H1 (cell line): ENCODE results near the gene INVS. TPM values are rescaled to one million over a fixed set of nuclear protein-coding genes. Genes with fewer than 3 reads are reported as not detected.

Source experiments
- CTCF ChIA-PET: fragments of 300-600 bp; sonication (Branson Sonifier 250); formaldehyde crosslinking; loops from one replicate; lab custom pipeline; 2021; ENCODE audit not compliant: partially characterized antibody; lab: Charles Lee
- POLR2A ChIA-PET: fragments of 300-600 bp; sonication (Branson Sonifier 250); formaldehyde crosslinking; loops from one replicate; lab custom pipeline; 2021; ENCODE audit warnings: inconsistent platforms; ENCODE audit not compliant: partially characterized antibody; lab: Charles Lee
- DNase-seq, 2 experiments: peaks; one replicate each; pipeline versions ENCODE4 v3.0.0 to v3.0.0-alpha.2; 2010 to 2022; ENCODE audit warnings: low spot score in 2 of 2, low read depth in 1 of 2, mixed read lengths in 1 of 2
- FAIRE-seq: peaks from 2 replicates; lab custom pipeline; 2011; peaks lifted over from hg19 to GRCh38; lab: Jason Lieb, UNC
- H2AFZ ChIP-seq: 2 replicates; pipeline ENCODE4 v1.8.1; 2012; ENCODE audit warnings: low read length, inconsistent platforms
- H2AK5ac ChIP-seq: 2 replicates; pipeline ENCODE4 v1.6.1; 2013; ENCODE audit warnings: low read depth, low read length
- H2BK120ac ChIP-seq: replicated peaks from 2 replicates; pipeline ENCODE3; 2013; ENCODE audit warnings: low read depth, low read length, inconsistent platforms
- H2BK12ac ChIP-seq: 2 replicates; pipeline ENCODE4 v1.6.1; 2013; ENCODE audit warnings: low read depth, low read length
- H2BK15ac ChIP-seq: 2 replicates; pipeline ENCODE4 v1.6.1; 2013; ENCODE audit warnings: low read length
- H2BK20ac ChIP-seq: 2 replicates; pipeline ENCODE4 v1.6.1; 2013; ENCODE audit warnings: low read length
- H2BK5ac ChIP-seq: 2 replicates; pipeline ENCODE4 v1.6.1; 2013; ENCODE audit warnings: low read depth, low read length
- H3K14ac ChIP-seq: 2 replicates; pipeline ENCODE4 v1.6.1; 2013; ENCODE audit warnings: inconsistent platforms; ENCODE audit not compliant: insufficient read length
- H3K18ac ChIP-seq: 2 replicates; pipeline ENCODE4 v1.6.1; 2013; ENCODE audit warnings: low read length; ENCODE audit errors: extremely low read depth
- H3K23ac ChIP-seq: 2 replicates; pipeline ENCODE4 v1.6.1; 2013; ENCODE audit warnings: inconsistent platforms; ENCODE audit not compliant: insufficient read length
- H3K23me2 ChIP-seq: 2 replicates; pipeline ENCODE4 v1.6.1; 2013; ENCODE audit warnings: low read depth, low read length
- H3K27ac ChIP-seq: 2 replicates; pipeline ENCODE4 v1.6.1; 2011; ENCODE audit warnings: low read depth, low read length, inconsistent platforms
- H3K27me3 ChIP-seq, 4 experiments: replicated peaks in 1 of 4; 1 replicate in 1 of 4; 2 replicates in 3 of 4; pipeline versions ENCODE4 v1.6.1 to v1.8.1; 2011 to 2013; ENCODE audit warnings: low read length in 3 of 4, mild to moderate bottlenecking in 3 of 4, inconsistent platforms in 2 of 4, mixed read lengths in 2 of 4, moderate library complexity in 1 of 4; ENCODE audit not compliant: control insufficient read depth in 3 of 4, insufficient read depth in 3 of 4; ENCODE audit errors: extremely low read depth in 1 of 4
- H3K36me3 ChIP-seq, 4 experiments: 2 replicates each; pipeline versions ENCODE4 v1.6.1 to v1.8.1; 2011 to 2013; ENCODE audit warnings: mild to moderate bottlenecking in 4 of 4, low read length in 3 of 4, moderate library complexity in 2 of 4, control low read depth in 1 of 4, inconsistent platforms in 1 of 4; ENCODE audit not compliant: insufficient read depth in 4 of 4, control insufficient read depth in 2 of 4
- H3K4ac ChIP-seq: replicated peaks from 2 replicates; pipeline ENCODE3; 2013; ENCODE audit warnings: low read length, low read depth, mixed read lengths, inconsistent platforms; ENCODE audit not compliant: insufficient read length
- H3K4me1 ChIP-seq, 4 experiments: replicated peaks in 1 of 4; 1 replicate in 1 of 4; 2 replicates in 3 of 4; pipeline versions ENCODE4 v1.6.1 to v1.8.1; 2011 to 2013; ENCODE audit warnings: low read length in 3 of 4, inconsistent platforms in 2 of 4, mixed read lengths in 1 of 4; ENCODE audit not compliant: insufficient read depth in 4 of 4, control insufficient read depth in 3 of 4
- H3K4me2 ChIP-seq, 2 experiments: 2 replicates each; pipeline versions ENCODE4 v1.6.1 to v1.8.1; 2011 to 2013; ENCODE audit warnings: low read depth in 2 of 2, low read length in 2 of 2, control low read depth in 1 of 2, inconsistent platforms in 1 of 2, mild to moderate bottlenecking in 1 of 2; ENCODE audit not compliant: insufficient read depth in 1 of 2
- H3K4me3 ChIP-seq, 4 experiments: fragments of 200-600, 300-600 bp in 1 of 4; sonication (generic), shearing (Covaris generic), sonication (Bioruptor Twin) in 1 of 4; 2 replicates each; pipeline versions ENCODE4 v1.5.1 to v1.8.1; 2011 to 2016; ENCODE audit warnings: low read length in 4 of 4, low read depth in 3 of 4, control low read depth in 2 of 4, inconsistent platforms in 2 of 4, mild to moderate bottlenecking in 2 of 4, mixed read lengths in 1 of 4, moderate library complexity in 1 of 4; ENCODE audit not compliant: insufficient read depth in 2 of 4; ENCODE audit errors: extremely low read depth in 1 of 4
- H3K56ac ChIP-seq: replicated peaks from 2 replicates; pipeline ENCODE3; 2013; ENCODE audit warnings: low read depth, mild to moderate bottlenecking, mixed read lengths, low read length, inconsistent platforms; ENCODE audit not compliant: insufficient read length
- H3K79me1 ChIP-seq: 2 replicates; pipeline ENCODE4 v1.6.1; 2013; ENCODE audit warnings: low read depth, low read length, control low read depth
- H3K79me2 ChIP-seq, 2 experiments: 2 replicates each; pipeline versions ENCODE4 v1.6.1 to v1.8.1; 2012 to 2013; ENCODE audit warnings: low read length in 2 of 2, mild to moderate bottlenecking in 2 of 2, inconsistent platforms in 1 of 2; ENCODE audit not compliant: insufficient read depth in 2 of 2, control insufficient read depth in 1 of 2
- H3K9ac ChIP-seq, 4 experiments: replicated peaks in 1 of 4; 1 replicate in 1 of 4; 2 replicates in 3 of 4; pipeline versions ENCODE4 v1.6.1 to v1.8.1; 2011 to 2013; ENCODE audit warnings: low read depth in 3 of 4, low read length in 3 of 4, control low read depth in 2 of 4, mild to moderate bottlenecking in 2 of 4, moderate library complexity in 2 of 4, inconsistent platforms in 1 of 4; ENCODE audit errors: extremely low read depth in 1 of 4
- H3K9me3 ChIP-seq, 2 experiments: 2 replicates each; pipeline versions ENCODE4 v1.6.1 to v1.8.1; 2012 to 2013; ENCODE audit warnings: mild to moderate bottlenecking in 2 of 2, moderate library complexity in 2 of 2, control low read depth in 1 of 2, inconsistent platforms in 1 of 2, low read depth in 1 of 2, low read length in 1 of 2, mixed read lengths in 1 of 2; ENCODE audit not compliant: insufficient read depth in 2 of 2
- H4K20me1 ChIP-seq, 2 experiments: replicated peaks in 1 of 2; 2 replicates each; pipeline versions ENCODE3 to v1.8.1; 2011 to 2013; ENCODE audit warnings: inconsistent platforms in 2 of 2, low read length in 2 of 2, mild to moderate bottlenecking in 1 of 2; ENCODE audit not compliant: insufficient read depth in 2 of 2, control insufficient read depth in 1 of 2
- H4K5ac ChIP-seq: 2 replicates; pipeline ENCODE4 v1.6.1; 2013; ENCODE audit warnings: low read length, low read depth, mixed read lengths, inconsistent platforms; ENCODE audit not compliant: insufficient read length
- H4K8ac ChIP-seq: 2 replicates; pipeline ENCODE4 v1.8.0; 2013; ENCODE audit warnings: mild to moderate bottlenecking, moderate library complexity, low read length, inconsistent platforms; ENCODE audit not compliant: insufficient read depth; ENCODE audit errors: extremely low read depth
- H4K91ac ChIP-seq: replicated peaks from 2 replicates; pipeline ENCODE3; 2013; ENCODE audit warnings: low read length, mixed read lengths, inconsistent platforms; ENCODE audit not compliant: insufficient read length
- ATF2 ChIP-seq: IDR thresholded peaks from 2 replicates; pipeline ENCODE4 v1.6.1; 2012; ENCODE audit warnings: low read length, inconsistent platforms
- CTBP2 ChIP-seq: IDR thresholded peaks from 2 replicates; pipeline ENCODE4 v1.7.0; 2011; ENCODE audit warnings: borderline replicate concordance, mild to moderate bottlenecking, moderate library complexity, mixed read lengths, low read length; ENCODE audit not compliant: insufficient read depth, insufficient read length
- HDAC2 ChIP-seq, 2 experiments: fragments of 300-600 bp in 1 of 2; sonication (generic) in 1 of 2; IDR thresholded peaks; 2 replicates each; pipeline ENCODE4 v1.6.1; 2011 to 2012; ENCODE audit warnings: low read depth in 2 of 2, low read length in 2 of 2, mild to moderate bottlenecking in 2 of 2, moderate library complexity in 2 of 2, borderline replicate concordance in 1 of 2, inconsistent platforms in 1 of 2
- JUN ChIP-seq: IDR thresholded peaks from 2 replicates; pipeline ENCODE4 v1.6.1; 2011; ENCODE audit warnings: low read depth, mild to moderate bottlenecking, improper control_type of control experiment, low read length
- MAX ChIP-seq: IDR thresholded peaks from 2 replicates; pipeline ENCODE4 v1.6.1; 2012; ENCODE audit warnings: inconsistent platforms
- RBBP5 ChIP-seq: IDR thresholded peaks from 2 replicates; pipeline ENCODE4 v1.7.1; 2012; ENCODE audit warnings: low read depth, mild to moderate bottlenecking, inconsistent platforms, low read length, moderate library complexity, borderline replicate concordance
- SP1 ChIP-seq: IDR thresholded peaks from 2 replicates; pipeline ENCODE4 v1.6.1; 2011; ENCODE audit warnings: low read depth, low read length
- TEAD4 ChIP-seq: IDR thresholded peaks from 2 replicates; pipeline ENCODE4 v1.6.1; 2012; ENCODE audit warnings: low read depth, low read length, inconsistent platforms, mixed read lengths
- WGBS, 2 experiments: shearing (Covaris generic) in 1 of 2; methylation state at CpG; one replicate each; pipeline versions ENCODE4 v1.1.6 to v1.1.7; 2013 to 2015; ENCODE audit warnings: low lambda C conversion rate in 2 of 2, mixed read lengths in 2 of 2, inconsistent platforms in 1 of 2, low coverage in 1 of 2, missing lambda C conversion rate in 1 of 2; ENCODE audit not compliant: insufficient replicate concordance in 2 of 2, insufficient coverage in 1 of 2, insufficient read length in 1 of 2; ENCODE audit errors: extremely low coverage in 1 of 2, missing lambda C conversion rate in 1 of 2; 5-methylcytosine and 5-hydroxymethylcytosine counted together
- polyA plus RNA-seq, 7 experiments: library from polyadenylated mRNA; depleted of rRNA in 3 of 7; stranded (reverse) in 5 of 7; unstranded in 2 of 7; fragments of >200 nt in 5 of 7; fragments of 200-250 nt in 2 of 7; gene quantifications; 1 replicate in 5 of 7; 2 replicates in 1 of 7; 4 replicates in 1 of 7; pipeline versions ENCODE4 v1.2.1 to v1.2.3, GENCODE V29; 2011 to 2013; ENCODE audit warnings: missing spikeins in 2 of 7, mixed read lengths in 2 of 7
- total RNA-seq: library from RNA; stranded (reverse); fragmentation: NEBNext Ultra II Directional; extraction: Animal tissue kit (Norgen Biotek cat#: 25700); gene quantifications from 2 replicates; pipeline ENCODE4 v1.2.1, GENCODE V29; 2021

Gene INVS
- total and polyA plus RNA-seq, 2 of the 8 experiments (the other 6 are each of a cell fraction or from before 2014, with no cell fraction given): 4.1 to 6.9 TPM

DNA sequence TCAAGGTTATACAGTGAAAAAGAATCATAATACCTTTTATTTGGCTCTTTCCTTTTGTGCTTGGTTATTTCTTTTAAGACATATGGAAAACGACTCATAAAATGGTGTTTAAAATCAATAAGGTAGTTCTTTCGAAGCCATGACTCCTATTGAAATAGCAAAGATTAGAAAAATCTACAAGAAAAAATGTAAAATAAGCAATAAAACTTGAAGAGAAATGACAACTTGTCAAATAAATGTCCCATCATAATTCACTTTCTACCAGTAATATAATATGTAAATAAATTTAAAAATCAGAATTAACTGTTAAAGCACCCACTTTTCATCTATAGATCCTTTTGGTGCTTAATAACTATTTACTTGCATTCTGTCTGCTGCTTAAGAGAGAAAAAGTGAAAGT lies 241.2 kb downstream of the INVS start:
- H3K27me3 ChIP-seq: no peaks in the 10 kb centered on the region
- H3K36me3 ChIP-seq: peaks cover 0 to 33% (median 8%) of the 10 kb centered on the region in 4 experiments; a peak in 5 of 8 replicates
- peaks cover 11 to 92% of the 10 kb centered on the region in 2 experiments for H3K79me2 ChIP-seq
- no peak overlapping the region for H2BK120ac ChIP-seq
- H3K9me3 ChIP-seq: no peaks in the 10 kb centered on the region
- FAIRE-seq: no peak
- 91% methylated on average over 2 of the region's 2 CpGs; no CpG with 5 or more reads in 1 of the 2 experiments for WGBS, 2 experiments
- H3K4ac ChIP-seq: no peak overlapping the region
- no peak overlapping the region for H4K8ac ChIP-seq
- H3K79me1 ChIP-seq: peaks cover 8% of the 10 kb centered on the region
- peaks cover 2 to 4% (median 3%) of the 10 kb centered on the region in 4 experiments; a peak in 5 of 7 replicates for H3K4me1 ChIP-seq
- H2AFZ ChIP-seq: no peak overlapping the region
- H4K91ac ChIP-seq: no peak overlapping the region
- H2BK12ac ChIP-seq: no peak overlapping the region
- peaks cover 1 to 9% of the 10 kb centered on the region in 2 experiments for H4K20me1 ChIP-seq
- CTCF ChIA-PET: interaction anchor here (1.7 kb wide), 1 partner anchor 17 kb away, joined by 5 read pairs; no protein-coding TSS in a partner anchor
- H3K27ac ChIP-seq: no peak overlapping the region
- H3K4me2 ChIP-seq: no peak overlapping the region
- H2BK5ac ChIP-seq: no peak overlapping the region
- TF ChIP-seq TEAD4 (no peak), RBBP5 (no peak), ATF2 (no peak), MAX (no peak), CTBP2 (no peak), SP1 (no peak), JUN (no peak), HDAC2 (IDR thresholded peaks at IDR 0.05; ENCODE audit: borderline replicate concordance in 1 of 2, low read depth in 2 of 2, low read length in 2 of 2) (no peak)
- TF ChIP-seq, all 59 proteins: peak for 0
- Histone ChIP-seq H3K18ac (no peak overlapping the region), H2BK20ac (no peak overlapping the region), H2AK5ac (no peak overlapping the region), H3K9ac (no peak overlapping the region), H2BK15ac (no peak overlapping the region), H3K56ac (no peak overlapping the region), H3K23ac (no peak overlapping the region), H3K23me2 (no peaks in the 10 kb centered on the region), H4K5ac (no peak overlapping the region), H3K4me3 (no peak overlapping the region), H3K14ac (no peak overlapping the region)
- DNase-seq: no peak
- POLR2A ChIA-PET: interaction anchor here (1.3 to 10.4 kb wide), 2 partner anchors 9 to 12 kb away, joined by 3 to 88 read pairs; partner anchors contain the start of gene TEX10
